Loucy (cell line): ENCODE results near the gene RAB22A.

Source experiments
- CTCF ChIP-seq: fragments of 200-600 bp; sonication (generic); conservative IDR thresholded peaks from 2 replicates; pipeline ENCODE4 v1.5.1; 2014; ENCODE audit warnings: mild to moderate bottlenecking, antibody characterized with exemption, low read length
- EZH2phosphoT487 ChIP-seq: fragments of 200-600 bp; IDR thresholded peaks from 2 replicates; pipeline ENCODE4 v1.6.1; 2018; ENCODE audit warnings: antibody characterized with exemption, mild to moderate bottlenecking, moderate library complexity, borderline replicate concordance

- TF ChIP-seq CTCF (no peak), EZH2phosphoT487 (no peak)
Measured at GRCh38 chr20:58416835-58417234, 107.3 kb downstream of the RAB22A start.
